GM12891 (cell line): ENCODE data around the gene DPP10.

Source experiments
- POLR2A ChIP-seq: IDR thresholded peaks from 2 replicates; pipeline ENCODE4 v1.6.1; 2011; ENCODE audit warnings: low read depth, low read length, control low read depth
- POLR2AphosphoS5 ChIP-seq: IDR thresholded peaks from 2 replicates; pipeline ENCODE4 v1.6.1; 2011; ENCODE audit warnings: low read depth, low read length, control low read depth
- POU2F2 ChIP-seq: IDR thresholded peaks from 2 replicates; pipeline ENCODE4 v1.6.1; 2011; ENCODE audit warnings: low read depth, mild to moderate bottlenecking, control low read depth, low read length, moderate library complexity
- SPI1 ChIP-seq: IDR thresholded peaks from 2 replicates; pipeline ENCODE4 v1.6.1; 2011; ENCODE audit warnings: low read depth, low read length, control low read depth
- TAF1 ChIP-seq: IDR thresholded peaks from 2 replicates; pipeline ENCODE4 v1.6.1; 2011; ENCODE audit warnings: low read depth, low read length, control low read depth

DNA sequence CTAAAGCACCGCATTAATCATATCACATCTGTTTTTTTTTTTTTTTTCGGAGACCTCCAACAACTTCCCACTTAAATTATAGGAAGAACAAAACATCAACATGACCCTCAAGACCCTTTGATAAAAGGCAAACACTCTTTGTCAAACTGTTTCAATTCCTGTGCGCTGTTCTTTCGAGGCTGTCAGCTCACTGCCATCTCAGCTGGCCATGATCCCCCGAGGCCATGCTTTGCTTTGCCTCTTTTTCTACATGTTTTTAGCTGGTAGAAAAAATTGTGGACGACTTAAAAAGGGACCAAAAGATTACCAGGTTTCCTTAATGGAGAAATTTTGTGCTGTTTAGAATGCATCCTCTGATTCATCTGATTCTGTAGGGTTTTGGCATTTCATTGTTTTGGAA is 138.2 kb downstream of the DPP10 start:
- TF ChIP-seq POLR2AphosphoS5 (no peak), POLR2A (no peak), TAF1 (no peak), POU2F2 (no peak), SPI1 (no peak)
